ENCODE data around the gene TLR6.
A peak's percentile ranks its signal among the peaks of the same experiment; 100 is the strongest.

TLR6 gene

DNA sequence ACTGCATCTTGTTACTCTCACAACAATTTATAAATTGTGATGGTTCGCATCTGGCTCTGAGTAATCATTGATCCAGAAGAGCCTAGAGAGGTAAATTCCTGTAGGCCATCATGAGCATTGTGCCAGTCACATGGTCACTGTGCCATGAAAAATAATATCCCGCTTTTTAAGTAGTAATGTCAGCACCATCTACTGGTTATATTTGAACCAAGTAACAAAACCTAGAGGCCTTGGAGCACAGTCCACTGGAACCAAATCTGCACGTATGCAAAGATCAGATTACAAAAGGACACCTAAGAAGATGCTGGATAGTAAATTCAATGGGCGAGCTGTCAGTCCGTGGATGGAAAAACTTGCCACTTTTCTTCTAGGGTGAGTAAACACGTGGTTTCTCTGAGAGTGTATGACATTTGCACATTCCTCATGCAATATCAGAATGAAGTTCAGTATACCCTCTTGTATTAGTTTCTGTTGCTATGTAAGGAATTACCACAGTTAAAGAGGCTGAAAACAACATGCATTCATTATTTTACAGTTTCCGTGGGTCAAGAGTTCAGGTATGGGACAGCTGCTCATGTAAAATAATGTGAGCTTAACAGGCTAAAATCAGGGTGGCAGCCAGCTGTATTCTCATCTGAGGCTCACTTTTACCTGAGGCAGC, 37.8 kb upstream of the TLR6 start:
- DNase-seq (ENCODE audit: insufficient read length, low spot score) (no peak), FAIRE-seq (peak; percentile 47)

DNA sequence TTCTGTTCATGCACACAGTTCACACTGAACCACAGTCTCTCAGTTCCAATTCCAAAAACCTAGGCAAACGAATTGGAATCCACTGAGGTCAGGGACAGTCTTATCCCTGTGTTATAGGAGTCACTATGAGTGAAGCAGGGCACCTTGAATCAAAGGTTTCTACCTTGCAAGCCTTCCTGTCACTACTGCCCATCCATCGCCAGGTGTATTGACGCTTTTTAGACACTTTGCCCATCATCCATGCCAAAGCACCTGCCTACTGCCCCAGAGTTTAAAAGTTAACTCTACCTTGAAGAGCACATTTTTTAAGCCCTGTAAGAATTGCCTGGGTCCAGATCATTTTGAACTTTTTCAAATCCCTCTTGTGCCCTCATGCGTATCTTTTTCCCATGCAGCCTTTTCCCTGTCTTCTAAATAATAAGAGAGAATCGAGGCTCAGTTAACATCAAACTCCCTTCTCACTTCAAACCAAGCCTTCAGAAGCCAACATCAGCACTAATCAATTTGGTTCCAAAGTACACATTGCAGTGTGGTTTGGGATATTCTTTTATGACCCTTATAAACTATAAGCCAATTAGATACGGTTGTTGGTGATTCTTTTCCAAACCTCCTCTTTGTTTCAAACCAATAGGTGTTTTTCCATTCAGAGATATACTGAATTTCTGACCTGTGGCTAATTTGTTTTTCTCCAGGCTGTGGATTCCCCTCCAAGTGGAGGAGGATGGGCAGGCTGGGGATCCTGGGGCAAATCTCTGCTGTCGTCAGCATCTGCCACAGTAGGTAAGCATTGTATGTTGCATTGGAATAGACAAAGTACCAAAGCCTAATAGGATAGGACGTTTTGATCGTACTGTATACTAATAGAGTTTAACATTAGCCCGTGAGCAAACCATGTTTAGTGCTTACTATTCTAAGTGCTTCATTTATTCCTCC, 34.7 kb upstream of the TLR6 start:
- no peak for FAIRE-seq
- no peak for DNase-seq (ENCODE audit: insufficient read length, low spot score)
- no peak for TF ChIP-seq TAF1 (IDR thresholded peaks at IDR 0.05; ENCODE audit: low read depth, low read length)
- no peak for TF ChIP-seq SPI1 (IDR thresholded peaks at IDR 0.05; ENCODE audit: low read depth, low read length)
- TF ChIP-seq PAX5 (IDR thresholded peaks at IDR 0.05; ENCODE audit: insufficient read depth, low read length, severe bottlenecking), result no peak

More for the DNA sequence above, 37.8 kb upstream of the TLR6 start:
- TF ChIP-seq POLR2AphosphoS5 (IDR thresholded peaks at IDR 0.05; ENCODE audit: low read depth, low read length) (no peak), SPI1 (IDR thresholded peaks at IDR 0.05; ENCODE audit: low read depth, low read length) (no peak), POLR2A (IDR thresholded peaks at IDR 0.05; ENCODE audit: low read depth, low read length) (no peak), TAF1 (IDR thresholded peaks at IDR 0.05; ENCODE audit: low read depth, low read length) (no peak), PAX5 (IDR thresholded peaks at IDR 0.05; ENCODE audit: insufficient read depth, low read length, severe bottlenecking) (no peak), POU2F2 (IDR thresholded peaks at IDR 0.05; ENCODE audit: low read depth, low read length) (no peak)

DNA sequence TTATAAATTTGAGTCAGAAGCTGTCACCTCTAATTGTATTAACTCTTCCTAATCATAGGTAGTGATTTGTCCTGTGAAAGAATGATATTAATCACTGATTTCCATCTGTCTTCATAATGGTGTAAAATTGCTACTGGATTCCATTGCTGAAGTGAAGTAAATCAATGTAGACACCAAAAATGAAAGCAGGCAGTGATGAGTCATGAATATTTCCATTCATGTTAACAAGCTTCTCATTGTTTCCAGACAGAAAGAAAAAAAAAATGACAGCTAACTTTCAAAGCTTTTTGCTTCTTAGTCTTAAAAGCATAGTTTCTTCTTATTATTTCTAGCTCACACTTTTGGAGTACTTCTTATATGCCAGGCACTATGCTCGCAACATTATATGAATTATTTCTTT, 32.5 kb upstream of the TLR6 start:
- DNase-seq (ENCODE audit: insufficient read length, low spot score) (peak; percentile 20), FAIRE-seq (peak; percentile 60)
- TF ChIP-seq POLR2AphosphoS5 (IDR thresholded peaks at IDR 0.05; ENCODE audit: low read depth, low read length) (no peak), SPI1 (IDR thresholded peaks at IDR 0.05; ENCODE audit: low read depth, low read length) (no peak), TAF1 (IDR thresholded peaks at IDR 0.05; ENCODE audit: low read depth, low read length) (no peak), POLR2A (IDR thresholded peaks at IDR 0.05; ENCODE audit: low read depth, low read length) (no peak), POU2F2 (IDR thresholded peaks at IDR 0.05; ENCODE audit: low read depth, low read length) (no peak), PAX5 (IDR thresholded peaks at IDR 0.05; ENCODE audit: insufficient read depth, low read length, severe bottlenecking) (no peak)

DNA sequence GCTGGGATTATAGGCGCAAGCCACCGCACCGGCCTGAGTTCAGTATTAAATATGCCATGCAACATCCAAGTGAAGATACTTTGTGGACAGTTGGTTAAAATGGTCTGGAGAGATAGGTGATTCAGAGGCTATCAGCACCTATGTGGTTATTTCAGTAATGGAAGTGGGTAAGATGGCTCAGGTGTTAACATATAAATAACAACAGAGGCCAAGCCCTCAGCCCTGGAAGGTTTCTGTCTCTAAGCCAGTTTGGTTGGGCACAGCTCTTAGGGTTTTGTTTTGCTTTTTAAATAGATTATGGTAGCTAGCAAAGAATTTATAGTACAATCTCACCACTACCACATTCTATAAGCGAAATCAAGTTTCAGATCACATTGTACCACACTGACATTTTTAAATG, 27.6 kb upstream of the TLR6 start:
- DNase-seq (ENCODE audit: insufficient read length, low spot score) (no peak), FAIRE-seq (peak; percentile 9)
- TF ChIP-seq POLR2AphosphoS5 (IDR thresholded peaks at IDR 0.05; ENCODE audit: low read depth, low read length) (no peak), SPI1 (IDR thresholded peaks at IDR 0.05; ENCODE audit: low read depth, low read length) (no peak), TAF1 (IDR thresholded peaks at IDR 0.05; ENCODE audit: low read depth, low read length) (no peak), POLR2A (IDR thresholded peaks at IDR 0.05; ENCODE audit: low read depth, low read length) (no peak), PAX5 (IDR thresholded peaks at IDR 0.05; ENCODE audit: insufficient read depth, low read length, severe bottlenecking) (no peak), POU2F2 (IDR thresholded peaks at IDR 0.05; ENCODE audit: low read depth, low read length) (no peak)

DNA sequence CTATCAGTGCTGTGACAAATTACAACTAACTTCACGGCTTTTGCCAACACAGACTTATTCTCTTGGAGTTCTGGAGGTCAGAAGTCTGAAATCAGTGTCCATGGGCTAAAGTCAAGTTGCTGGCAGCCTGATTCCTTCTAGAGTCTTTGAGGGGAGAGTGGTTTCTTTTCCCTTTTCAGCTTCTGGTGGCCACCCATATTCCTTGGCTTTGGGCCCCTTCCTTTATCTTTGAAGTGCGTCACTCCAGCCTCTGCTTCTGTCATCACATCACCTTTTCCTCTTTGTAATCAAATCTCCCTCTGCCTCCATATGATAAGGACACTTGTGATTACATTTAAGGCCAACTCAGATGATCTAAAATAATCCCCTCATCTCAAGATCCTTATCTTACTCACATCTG, 20.0 kb upstream of the TLR6 start:
- TF ChIP-seq TAF1 (IDR thresholded peaks at IDR 0.05; ENCODE audit: low read depth, low read length) (no peak), PAX5 (IDR thresholded peaks at IDR 0.05; ENCODE audit: insufficient read depth, low read length, severe bottlenecking) (no peak), POLR2AphosphoS5 (IDR thresholded peaks at IDR 0.05; ENCODE audit: low read depth, low read length) (no peak), POU2F2 (IDR thresholded peaks at IDR 0.05; ENCODE audit: low read depth, low read length) (no peak), POLR2A (IDR thresholded peaks at IDR 0.05; ENCODE audit: low read depth, low read length) (no peak), SPI1 (IDR thresholded peaks at IDR 0.05; ENCODE audit: low read depth, low read length) (no peak)
- DNase-seq (ENCODE audit: insufficient read length, low spot score) (no peak), FAIRE-seq (no peak)

DNA sequence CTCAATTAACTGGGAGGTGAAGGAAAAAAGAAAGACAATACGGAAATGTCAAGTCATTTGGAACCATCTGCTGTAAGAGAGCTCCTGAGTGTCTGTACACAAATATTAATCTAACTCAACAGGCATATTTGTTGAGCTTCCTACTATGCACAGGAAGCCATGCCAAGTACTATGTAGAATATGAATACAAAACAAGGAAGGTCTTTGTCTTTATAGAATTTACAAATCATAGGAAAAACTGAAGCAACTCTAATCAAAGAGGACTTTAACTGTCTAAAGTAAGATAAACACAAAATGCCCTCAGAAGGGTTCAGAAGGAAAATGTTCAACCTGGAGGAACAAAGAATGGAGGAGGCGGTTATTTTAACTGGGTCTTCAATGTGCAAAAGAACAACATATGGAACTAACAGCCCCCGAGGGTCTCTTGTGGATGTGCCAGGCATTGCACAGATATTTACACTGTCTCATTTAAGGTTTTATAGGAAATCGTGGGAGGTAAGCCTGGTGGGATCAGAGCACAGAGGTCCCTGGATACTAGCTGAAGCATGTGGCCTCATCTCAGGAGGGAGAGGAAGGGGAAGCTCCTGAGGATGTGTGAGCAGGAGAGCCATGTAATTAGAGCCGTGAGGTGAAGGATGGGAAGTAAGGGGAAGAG, 16.8 kb upstream of the TLR6 start:
- no peak for DNase-seq (ENCODE audit: insufficient read length, low spot score)
- TF ChIP-seq POLR2AphosphoS5 (IDR thresholded peaks at IDR 0.05; ENCODE audit: low read depth, low read length), result no peak
- no peak for TF ChIP-seq TAF1 (IDR thresholded peaks at IDR 0.05; ENCODE audit: low read depth, low read length)
- no peak for TF ChIP-seq PAX5 (IDR thresholded peaks at IDR 0.05; ENCODE audit: insufficient read depth, low read length, severe bottlenecking)
- TF ChIP-seq POU2F2 (IDR thresholded peaks at IDR 0.05; ENCODE audit: low read depth, low read length), result no peak
- no peak for TF ChIP-seq POLR2A (IDR thresholded peaks at IDR 0.05; ENCODE audit: low read depth, low read length)
- no peak for TF ChIP-seq SPI1 (IDR thresholded peaks at IDR 0.05; ENCODE audit: low read depth, low read length)
- FAIRE-seq, result no peak

DNA sequence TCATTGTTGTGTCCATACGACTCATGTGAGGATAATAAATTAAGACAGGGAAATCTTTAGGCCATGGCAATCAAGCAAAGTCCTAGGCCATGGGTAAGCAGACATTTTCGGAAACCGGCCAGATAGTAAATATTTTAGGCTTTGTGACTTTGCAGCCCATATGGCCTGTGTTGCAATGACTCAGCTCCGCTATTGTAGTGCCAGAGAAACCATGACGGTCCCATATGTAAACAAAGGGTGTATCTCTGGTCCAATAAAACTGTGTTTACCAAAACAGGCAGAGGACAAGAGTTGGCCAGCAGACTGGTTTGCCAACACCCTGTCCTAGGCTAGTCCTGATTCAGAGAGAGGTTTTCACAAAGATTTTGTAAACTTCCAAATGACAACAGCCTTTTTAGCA, 16.0 kb upstream of the TLR6 start:
- DNase-seq (ENCODE audit: insufficient read length, low spot score) (no peak), FAIRE-seq (no peak)
- TF ChIP-seq TAF1 (IDR thresholded peaks at IDR 0.05; ENCODE audit: low read depth, low read length) (no peak), POLR2AphosphoS5 (IDR thresholded peaks at IDR 0.05; ENCODE audit: low read depth, low read length) (no peak), SPI1 (IDR thresholded peaks at IDR 0.05; ENCODE audit: low read depth, low read length) (no peak), POU2F2 (IDR thresholded peaks at IDR 0.05; ENCODE audit: low read depth, low read length) (no peak), PAX5 (IDR thresholded peaks at IDR 0.05; ENCODE audit: insufficient read depth, low read length, severe bottlenecking) (no peak), POLR2A (IDR thresholded peaks at IDR 0.05; ENCODE audit: low read depth, low read length) (no peak)

DNA sequence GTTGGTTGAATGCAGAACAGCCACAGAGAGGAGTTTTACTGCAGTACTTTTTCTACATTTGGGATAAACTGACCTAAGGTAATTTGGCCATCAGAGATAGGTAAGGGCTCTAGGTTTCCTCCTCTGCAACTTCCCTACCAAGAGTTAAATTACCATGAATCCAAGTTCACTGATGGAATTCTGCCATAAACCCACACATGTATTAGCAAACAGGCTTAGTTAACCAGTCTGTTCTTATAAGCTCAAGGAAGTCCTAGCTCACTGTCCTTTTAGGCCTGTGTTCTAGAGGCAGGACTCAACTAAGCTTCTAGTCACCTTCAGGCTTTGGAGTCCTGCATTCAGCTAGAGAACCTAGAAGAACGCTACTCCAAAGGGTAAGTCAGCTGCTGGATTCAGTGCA, 15.0 kb upstream of the TLR6 start:
- DNase-seq (ENCODE audit: insufficient read length, low spot score) (no peak), FAIRE-seq (no peak)
- no peak for TF ChIP-seq PAX5 (IDR thresholded peaks at IDR 0.05; ENCODE audit: insufficient read depth, low read length, severe bottlenecking)
- no peak for TF ChIP-seq POLR2A (IDR thresholded peaks at IDR 0.05; ENCODE audit: low read depth, low read length)
- TF ChIP-seq POLR2AphosphoS5 (IDR thresholded peaks at IDR 0.05; ENCODE audit: low read depth, low read length), result no peak
- TF ChIP-seq POU2F2 (IDR thresholded peaks at IDR 0.05; ENCODE audit: low read depth, low read length), result no peak
- TF ChIP-seq TAF1 (IDR thresholded peaks at IDR 0.05; ENCODE audit: low read depth, low read length), result no peak
- TF ChIP-seq SPI1 (IDR thresholded peaks at IDR 0.05; ENCODE audit: low read depth, low read length), result no peak
